Transverse colon (tissue), 4 donors: ENCODE results near the gene CFAP69.

Source experiments
- POLR2A ChIP-seq: fragments of 450-650 bp; IDR thresholded peaks from one replicate; pipeline ENCODE4 v1.6.1; 2016; ENCODE audit warnings: antibody characterized with exemption, mild to moderate bottlenecking, moderate library complexity
- POLR2AphosphoS5 ChIP-seq, 3 donors: sonication (generic); formaldehyde crosslinking; IDR thresholded peaks; one replicate each; pipeline ENCODE4 v1.6.1; 2016; ENCODE audit warnings: antibody characterized with exemption in 3 of 3
- TF ChIP-seq, protein P1 (sequence below), 5 experiments: fragments of 200-600 bp in 3 of 5; fragments of 450-650 bp in 2 of 5; sonication (generic) in 3 of 5; IDR thresholded peaks; 1 replicate in 2 of 5; 2 replicates in 3 of 5; pipeline ENCODE4 v1.5.1; 2016 to 2017; ENCODE audit warnings: antibody characterized with exemption in 5 of 5, inconsistent platforms in 3 of 5, mild to moderate bottlenecking in 2 of 5, moderate library complexity in 1 of 5

DNA sequence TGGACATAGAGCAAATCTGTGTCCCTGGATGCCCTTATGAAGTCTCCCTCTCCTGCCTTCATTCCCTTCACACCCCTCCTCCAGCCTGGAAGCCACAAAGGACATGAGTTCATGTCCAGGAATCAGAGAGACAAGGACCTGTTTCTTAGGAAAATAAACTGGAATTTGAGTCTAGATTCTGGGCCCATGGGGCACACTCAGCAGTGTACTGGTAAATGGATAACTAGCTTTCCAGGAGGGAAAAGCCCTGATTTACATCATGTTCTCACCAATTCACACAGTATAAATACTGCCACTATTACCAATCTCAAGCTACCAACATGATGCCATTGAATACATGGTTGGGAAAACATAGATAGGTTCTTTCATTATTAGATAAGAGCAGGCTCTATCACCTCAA lies 66.2 kb downstream of the CFAP69 start:
- no peak for TF ChIP-seq POLR2AphosphoS5 (IDR thresholded peaks at IDR 0.05)
- TF ChIP-seq, protein P1, sequence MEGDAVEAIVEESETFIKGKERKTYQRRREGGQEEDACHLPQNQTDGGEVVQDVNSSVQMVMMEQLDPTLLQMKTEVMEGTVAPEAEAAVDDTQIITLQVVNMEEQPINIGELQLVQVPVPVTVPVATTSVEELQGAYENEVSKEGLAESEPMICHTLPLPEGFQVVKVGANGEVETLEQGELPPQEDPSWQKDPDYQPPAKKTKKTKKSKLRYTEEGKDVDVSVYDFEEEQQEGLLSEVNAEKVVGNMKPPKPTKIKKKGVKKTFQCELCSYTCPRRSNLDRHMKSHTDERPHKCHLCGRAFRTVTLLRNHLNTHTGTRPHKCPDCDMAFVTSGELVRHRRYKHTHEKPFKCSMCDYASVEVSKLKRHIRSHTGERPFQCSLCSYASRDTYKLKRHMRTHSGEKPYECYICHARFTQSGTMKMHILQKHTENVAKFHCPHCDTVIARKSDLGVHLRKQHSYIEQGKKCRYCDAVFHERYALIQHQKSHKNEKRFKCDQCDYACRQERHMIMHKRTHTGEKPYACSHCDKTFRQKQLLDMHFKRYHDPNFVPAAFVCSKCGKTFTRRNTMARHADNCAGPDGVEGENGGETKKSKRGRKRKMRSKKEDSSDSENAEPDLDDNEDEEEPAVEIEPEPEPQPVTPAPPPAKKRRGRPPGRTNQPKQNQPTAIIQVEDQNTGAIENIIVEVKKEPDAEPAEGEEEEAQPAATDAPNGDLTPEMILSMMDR (IDR thresholded peaks at IDR 0.05) = no peak
- TF ChIP-seq POLR2A = no peak
